ENCODE measurements around the gene GPHN.

GRCh38 chr14:66939409-66939808, 431.5 kb downstream of the GPHN start:
- TF ChIP-seq CTCF (IDR thresholded peaks at IDR 0.05), result no peak
- TF ChIP-seq EP300 (IDR thresholded peaks at IDR 0.05), result no peak
- TF ChIP-seq POLR2A (IDR thresholded peaks at IDR 0.05), result no peak
- no peak for TF ChIP-seq POLR2AphosphoS5 (IDR thresholded peaks at IDR 0.05)
